Hepatocyte (in vitro differentiated cells): ENCODE data around the gene PRCC.

Experiments
- CTCF ChIP-seq: fragments of 200-600 bp; sonication (generic); IDR thresholded peaks from 2 replicates; pipeline ENCODE4 v1.5.1; 2016; ENCODE audit warnings: antibody characterized with exemption, mild to moderate bottlenecking; ENCODE audit not compliant: poor library complexity
- EZH2 ChIP-seq: fragments of 200-600 bp; sonication (generic); IDR thresholded peaks from 2 replicates; pipeline ENCODE4 v1.6.1; 2016; ENCODE audit warnings: antibody characterized with exemption, mild to moderate bottlenecking, borderline replicate concordance
- EZH2phosphoT487 ChIP-seq: fragments of 200-600 bp; sonication (generic); IDR thresholded peaks from one replicate; pipeline ENCODE4 v1.6.1; 2018; ENCODE audit warnings: antibody characterized with exemption, mild to moderate bottlenecking, low read depth, moderate library complexity; ENCODE audit not compliant: unreplicated experiment, severe bottlenecking

- TF ChIP-seq EZH2 (no peak), CTCF (no peak), EZH2phosphoT487 (no peak)
Observed at GRCh38 chr1:156807627-156808026, 40.3 kb downstream of the PRCC start.
